Measurements from ENCODE around the gene IL19. TPM values are rescaled to one million over a fixed set of nuclear protein-coding genes. Genes with fewer than 3 reads are reported as not detected.

The IL19 gene
- total RNA-seq, 4 donors from 2014 or later = not detected

GRCh38 chr1:206734499-206735142 is 36.0 kb upstream of the IL19 start:
- H3K4me1 ChIP-seq = peaks cover 19 to 41% (median 33%) of the 10 kb centered on the region in 4 donors
- H3K27me3 ChIP-seq = no peaks in the 10 kb centered on the region
- peaks cover 45 to 64% (median 61%) of the 10 kb centered on the region in 4 donors for H3K36me3 ChIP-seq
- intact Hi-C loops (cut with DNase I) = loop anchor here (2.0 to 10.0 kb wide), 2 partner anchors 176 to 340 kb away; no protein-coding TSS in a partner anchor
- DNase-seq (ENCODE audit: extremely low spot score) = no peak
- TF ChIP-seq POLR2A (IDR thresholded peaks at IDR 0.05; ENCODE audit: low read depth) = no peak
- TF ChIP-seq EP300 (IDR thresholded peaks at IDR 0.05) = no peak
- no peak for TF ChIP-seq POLR2AphosphoS5 (IDR thresholded peaks at IDR 0.05)
- TF ChIP-seq CTCF (IDR thresholded peaks at IDR 0.05) = peak; percentile 51 to 77 (median 60)
- no peaks in the 10 kb centered on the region for H3K9me3 ChIP-seq
- 70% methylated on average over 9 of the region's 9 CpGs for WGBS
- no peak overlapping the region for H3K27ac ChIP-seq (replicated peaks in 1 of 4)
- no peak overlapping the region for H3K4me3 ChIP-seq

- H3K4me3 ChIP-seq = no peak overlapping the region
- peaks cover 19 to 41% (median 35%) of the 10 kb centered on the region in 4 donors for H3K4me1 ChIP-seq
- H3K36me3 ChIP-seq = peaks cover 35 to 54% (median 51%) of the 10 kb centered on the region in 4 donors
- intact Hi-C loops (cut with DNase I) = loop anchor here (2.0 to 10.0 kb wide), 2 partner anchors 175 to 339 kb away; no protein-coding TSS in a partner anchor
- no peak for DNase-seq (ENCODE audit: extremely low spot score)
- H3K9me3 ChIP-seq = no peaks in the 10 kb centered on the region
- TF ChIP-seq EP300 (IDR thresholded peaks at IDR 0.05) (no peak), CTCF (IDR thresholded peaks at IDR 0.05) (no peak), POLR2AphosphoS5 (IDR thresholded peaks at IDR 0.05) (no peak), POLR2A (IDR thresholded peaks at IDR 0.05; ENCODE audit: low read depth) (no peak)
- WGBS = 73% methylated on average over 5 of the region's 5 CpGs
- H3K27me3 ChIP-seq = no peaks in the 10 kb centered on the region
- no peak overlapping the region for H3K27ac ChIP-seq (replicated peaks in 1 of 4)
Observed at GRCh38 chr1:206735553-206736031, 35.0 kb upstream of the IL19 start.

- Histone ChIP-seq H3K4me3 (no peak overlapping the region), H3K4me1 (peaks cover 19 to 41% (median 35%) of the 10 kb centered on the region in 4 donors), H3K27ac (replicated peaks in 1 of 4) (peak overlapping the region in 1 of 4 donors; percentile 37), H3K27me3 (no peaks in the 10 kb centered on the region), H3K9me3 (no peaks in the 10 kb centered on the region), H3K36me3 (peaks cover 20 to 39% (median 36%) of the 10 kb centered on the region in 4 donors)
- WGBS = 85% methylated on average over 14 of the region's 14 CpGs
- no peak for TF ChIP-seq CTCF (IDR thresholded peaks at IDR 0.05)
- no peak for TF ChIP-seq POLR2AphosphoS5 (IDR thresholded peaks at IDR 0.05)
- no peak for TF ChIP-seq EP300 (IDR thresholded peaks at IDR 0.05)
- TF ChIP-seq POLR2A (IDR thresholded peaks at IDR 0.05; ENCODE audit: low read depth) = no peak
- intact Hi-C loops (cut with DNase I) = loop anchor here (10.0 kb wide), 1 partner anchor 338 kb away; no protein-coding TSS in a partner anchor
- DNase-seq (ENCODE audit: extremely low spot score) = no peak
Observed at GRCh38 chr1:206736878-206737728, 33.5 kb upstream of the IL19 start.

- TF ChIP-seq POLR2AphosphoS5 (IDR thresholded peaks at IDR 0.05) = no peak
- TF ChIP-seq CTCF (IDR thresholded peaks at IDR 0.05) = no peak
- no peak for TF ChIP-seq EP300 (IDR thresholded peaks at IDR 0.05)
- no peak for TF ChIP-seq POLR2A (IDR thresholded peaks at IDR 0.05; ENCODE audit: low read depth)
- Histone ChIP-seq H3K27ac (replicated peaks in 1 of 4) (peak overlapping the region in 1 of 4 donors; percentile 37), H3K4me1 (peaks cover 19 to 41% (median 35%) of the 10 kb centered on the region in 4 donors), H3K27me3 (no peaks in the 10 kb centered on the region), H3K36me3 (peaks cover 14 to 33% (median 29%) of the 10 kb centered on the region in 4 donors), H3K4me3 (no peak overlapping the region), H3K9me3 (no peaks in the 10 kb centered on the region)
- DNase-seq (ENCODE audit: extremely low spot score) = no peak
- WGBS = 31% methylated on average over 3 of the region's 3 CpGs
- intact Hi-C loops (cut with DNase I) = loop anchor here (10.0 kb wide), 1 partner anchor 337 kb away; no protein-coding TSS in a partner anchor
Observed at GRCh38 chr1:206737729-206738201, 32.8 kb upstream of the IL19 start.

Data from esophagus muscularis mucosa (tissue), 4 donors.